Neural cell (in vitro differentiated cells): Measurements from ENCODE around the gene PUM1.

ENCODE experiments used
- CTCF ChIP-seq: fragments of 450-650 bp; IDR thresholded peaks from 2 replicates; pipeline ENCODE4 v1.5.1; 2014; ENCODE audit warnings: antibody characterized with exemption, mild to moderate bottlenecking, moderate library complexity; ENCODE audit not compliant: poor library complexity, severe bottlenecking
- EP300 ChIP-seq: fragments of 450-650 bp; conservative IDR thresholded peaks from 2 replicates; pipeline ENCODE4 v1.6.1; 2014; ENCODE audit warnings: antibody characterized with exemption, mild to moderate bottlenecking, moderate library complexity; ENCODE audit not compliant: poor library complexity, severe bottlenecking
- EZH2 ChIP-seq: fragments of 200-600, 300-800 bp; shearing (Covaris generic), sonication (generic); IDR thresholded peaks from 2 replicates; pipeline ENCODE4 v1.6.1; 2014; ENCODE audit warnings: antibody characterized with exemption, low read length, borderline replicate concordance, mild to moderate bottlenecking; ENCODE audit not compliant: insufficient read depth, poor library complexity, severe bottlenecking
- MXI1 ChIP-seq: fragments of 450-650 bp; conservative IDR thresholded peaks from 2 replicates; pipeline ENCODE4 v1.6.1; 2014; ENCODE audit warnings: antibody characterized with exemption, mild to moderate bottlenecking; ENCODE audit not compliant: poor library complexity, severe bottlenecking
- POLR2AphosphoS5 ChIP-seq: IDR thresholded peaks from 2 replicates; pipeline ENCODE4 v1.6.1; 2012
- SMC3 ChIP-seq: fragments of 450-650 bp; conservative IDR thresholded peaks from 2 replicates; pipeline ENCODE4 v1.6.1; 2014; ENCODE audit warnings: antibody characterized with exemption, mild to moderate bottlenecking, moderate library complexity; ENCODE audit not compliant: poor library complexity

- TF ChIP-seq CTCF (no peak), SMC3 (no peak), EZH2 (no peak), MXI1 (no peak), POLR2AphosphoS5 (no peak), EP300 (no peak)
Measured at GRCh38 chr1:30998887-30999286, 66.6 kb downstream of the PUM1 start.
